Motor neuron (in vitro differentiated cells): ENCODE results near the gene CAMK2G. TPM values are rescaled to one million over a fixed set of nuclear protein-coding genes. Genes with fewer than 3 reads are reported as not detected.

Experiments
- ATAC-seq, 8 experiments: fragments of 200-7000 bp; cut with Tn5 transposase; replicated peaks in 6 of 8; 2 replicates each; pipeline ENCODE4 v1.8.0; 2021; ENCODE audit warnings: mild to moderate bottlenecking in 8 of 8, moderate library complexity in 8 of 8
- H3K27ac ChIP-seq, 2 donors: fragments of 250-450 bp; sonication (Bioruptor Pico); 2 replicates each; pipeline ENCODE4 v1.9.0; 2021; ENCODE audit warnings: antibody characterized with exemption in 2 of 2, mild to moderate bottlenecking in 2 of 2, moderate library complexity in 1 of 2
- H3K4me1 ChIP-seq, 2 donors: fragments of 250-450 bp; sonication (Bioruptor Pico); replicated peaks in 1 of 2; 2 replicates each; pipeline ENCODE4 v1.6.1; 2021; ENCODE audit warnings: antibody characterized with exemption in 2 of 2, mild to moderate bottlenecking in 2 of 2, moderate library complexity in 1 of 2
- H3K4me3 ChIP-seq, 5 donors: fragments of 250-450 bp; sonication (Bioruptor Pico); 2 replicates each; pipeline ENCODE4 v1.9.0; 2021; ENCODE audit warnings: antibody characterized with exemption in 5 of 5, mild to moderate bottlenecking in 5 of 5, moderate library complexity in 4 of 5
- WGBS, 10 experiments: fragments of 450-650 bp; shearing (Covaris generic); methylation state at CpG; one replicate each; pipeline ENCODE4 v1.0.0; 2022; 5-methylcytosine and 5-hydroxymethylcytosine counted together
- in situ Hi-C, 9 experiments: fragments of 400-800 bp; cut with MboI; loops; one replicate each; pipeline ENCODE4 v1.15.0; 2021; ENCODE audit warnings: low sequenced_read_pairs in 9 of 9, low pct_unique_long_range_greater_than_20kb in 2 of 9; ENCODE audit not compliant: unreplicated experiment in 9 of 9
- total RNA-seq, 8 experiments: library from RNA; unstranded; fragments of 300-600 nt; gene quantifications; 2 replicates each; pipeline versions ENCODE4 v1.2.3 to v1.2.4, GENCODE V29; 2022

CAMK2G gene
- total RNA-seq, 8 experiments from 2014 or later = 10.6 to 33.5 (median 24.3) TPM

DNA sequence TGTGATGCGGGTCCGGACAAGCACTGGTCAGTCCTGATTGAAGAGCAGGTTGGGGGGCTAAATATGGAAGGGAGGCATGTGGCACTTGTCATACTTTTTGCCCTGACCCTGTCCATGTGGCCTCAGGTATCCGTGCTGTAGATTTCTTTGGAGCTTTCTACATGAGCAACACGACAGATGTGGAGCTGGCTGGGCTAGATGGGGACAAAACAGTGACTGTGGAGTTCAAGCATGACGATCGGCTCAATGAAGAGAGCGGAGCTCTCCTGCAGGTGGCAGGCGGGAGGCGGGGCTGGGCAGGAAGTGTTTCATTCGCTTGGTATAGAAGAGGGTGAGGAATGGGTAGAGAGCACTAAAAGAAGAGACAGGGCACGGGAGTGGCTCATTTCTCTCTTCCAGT is 105.5 kb downstream of the CAMK2G start:
- ATAC-seq = no peak
- WGBS, 10 experiments = 80 to 100% (median 83%) methylated on average over 1 to 6 of the region's 11 CpGs; no CpG with 5 or more reads in 2 of the 10 experiments
- no peak overlapping the region for H3K27ac ChIP-seq
- in situ Hi-C loops = no loop called here
- peaks cover 11 to 16% of the 10 kb centered on the region in 2 donors for H3K4me1 ChIP-seq
- no peak overlapping the region for H3K4me3 ChIP-seq

DNA sequence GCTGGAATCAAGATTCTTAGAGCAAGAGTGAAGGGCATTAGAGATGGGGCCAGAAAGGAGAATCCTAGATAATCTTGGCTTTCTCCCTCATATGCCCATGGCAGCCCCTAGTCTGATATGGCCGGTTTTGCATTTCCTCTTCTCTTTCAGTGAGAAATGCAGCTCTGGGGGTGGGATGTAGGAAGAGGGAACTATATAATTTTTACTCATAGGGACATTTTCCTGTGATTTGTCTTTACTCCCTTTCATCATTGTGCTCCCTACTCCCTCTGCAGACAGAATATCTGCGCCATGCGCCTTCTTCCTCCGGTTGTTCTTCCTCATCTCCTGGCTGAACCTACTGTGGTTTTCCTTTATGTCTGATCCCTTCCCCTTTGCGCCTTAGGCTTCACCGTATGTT is 109.3 kb downstream of the CAMK2G start:
- 64 to 100% (median 92%) methylated on average over 1 to 6 of the region's 6 CpGs for WGBS, 10 experiments
- in situ Hi-C loops = no loop called here
- no peak for ATAC-seq

DNA sequence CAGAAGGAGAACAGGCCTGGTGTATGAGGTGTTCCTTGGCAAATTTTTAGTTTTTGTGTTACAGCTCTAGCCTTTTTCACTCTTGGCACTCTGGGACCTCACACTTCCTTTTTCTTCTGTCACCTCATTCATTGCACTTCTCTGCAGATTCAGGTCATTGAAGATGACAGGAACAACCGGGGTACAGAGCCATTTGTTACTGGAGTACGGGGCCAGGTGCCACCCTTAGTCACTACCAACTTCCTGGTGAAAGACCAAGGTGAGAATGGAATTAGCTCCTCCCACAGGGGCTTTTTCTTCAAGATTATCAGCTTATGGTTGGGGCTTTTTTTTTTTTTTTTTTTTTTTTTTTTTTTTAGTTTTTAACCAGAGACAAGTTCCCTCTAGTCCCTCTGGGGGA is 111.0 kb downstream of the CAMK2G start:
- WGBS, 10 experiments = 40 to 100% (median 95%) methylated on average over 1 to 2 of the region's 2 CpGs; no CpG with 5 or more reads in 2 of the 10 experiments

More for the DNA sequence above, 109.3 kb downstream of the CAMK2G start:
- no peak overlapping the region for H3K4me3 ChIP-seq
- no peak overlapping the region for H3K27ac ChIP-seq
- H3K4me1 ChIP-seq = no peaks in the 10 kb centered on the region

DNA sequence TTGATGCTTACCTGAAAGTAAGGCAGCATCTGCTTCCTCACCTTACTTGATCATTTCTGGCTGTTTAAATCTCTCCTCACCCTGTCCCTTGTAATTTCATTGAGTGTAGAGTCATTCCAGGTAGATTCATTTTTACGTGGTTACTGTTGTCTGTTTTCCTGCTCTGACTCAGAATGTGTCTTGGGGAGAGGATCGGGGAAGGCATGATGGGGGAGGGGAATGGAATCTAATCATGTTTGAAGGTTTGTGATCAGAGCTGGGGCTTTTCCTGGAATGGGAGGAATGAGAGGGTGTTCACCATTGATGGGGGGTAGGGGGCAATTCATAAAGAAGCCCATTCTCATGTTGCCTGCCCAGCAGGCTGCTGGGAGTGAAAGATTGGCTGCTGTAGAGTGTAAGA is 111.4 kb downstream of the CAMK2G start:
- no peak for ATAC-seq
- H3K27ac ChIP-seq = no peak overlapping the region
- 0 to 92% (median 80%) methylated on average over 1 to 2 of the region's 2 CpGs; no CpG with 5 or more reads in 3 of the 10 experiments for whole genome bisulfite sequencing, 10 experiments

More for the DNA sequence above, 111.0 kb downstream of the CAMK2G start:
- no peak for ATAC-seq
- in situ Hi-C loops = no loop called here
- Histone ChIP-seq H3K27ac (no peak overlapping the region), H3K4me1 (no peaks in the 10 kb centered on the region), H3K4me3 (no peak overlapping the region)

More for the DNA sequence above, 111.4 kb downstream of the CAMK2G start:
- Histone ChIP-seq H3K4me3 (no peak overlapping the region), H3K4me1 (no peaks in the 10 kb centered on the region)
- in situ Hi-C loops = no loop called here

Other genes starting within 250 kb of the CAMK2G start
- gene MYOZ1, start 233.1 kb downstream of the CAMK2G start, total RNA-seq = under 1 TPM in 5 of 8 experiments, not detected in 3; 0.11 to 0.64 (median 0.51) TPM
- gene SYNPO2L, start 218.5 kb downstream of the CAMK2G start, total RNA-seq = 1 to 10 TPM in 2 of 8 experiments, under 1 TPM in 6; 0.31 to 1.5 (median 0.52) TPM
- 10 to 100 TPM in 1 of 8 experiments, 1 to 10 TPM in 7; 2.0 to 10.2 (median 4.1) TPM for gene AGAP5, start 176.4 kb downstream of the CAMK2G start, total RNA-seq
- gene SEC24C, start 130.2 kb downstream of the CAMK2G start, total RNA-seq = 10 to 100 TPM; 33.6 to 73.4 (median 58.8) TPM
- 10 to 100 TPM; 35.3 to 52.4 (median 46.3) TPM for gene CHCHD1, start 92.5 kb downstream of the CAMK2G start, total RNA-seq
- 100 to 1,000 TPM in 2 of 8 experiments, 10 to 100 TPM in 6; 48.2 to 140 (median 81.5) TPM for gene ZSWIM8, start 88.9 kb downstream of the CAMK2G start, total RNA-seq
- gene NDST2, start 63.0 kb downstream of the CAMK2G start, total RNA-seq = 10 to 100 TPM in 6 of 8 experiments, 1 to 10 TPM in 2; 7.6 to 17.3 (median 13.4) TPM
- 1 to 10 TPM in 3 of 8 experiments, under 1 TPM in 5; 0.17 to 10.0 (median 0.74) TPM for gene PLAU, start 36.6 kb upstream of the CAMK2G start, total RNA-seq
- gene VCL, start 123.6 kb upstream of the CAMK2G start, total RNA-seq = 100 to 1,000 TPM in 1 of 8 experiments, 10 to 100 TPM in 7; 15.9 to 105 (median 44.0) TPM